Lung microvascular endothelial cell (primary cell): ENCODE measurements around the gene REC8. TPM values are rescaled to one million over a fixed set of nuclear protein-coding genes. Genes with fewer than 3 reads are reported as not detected.

Experiments
- DNase-seq, 2 donors: peaks; one replicate each; pipeline versions ENCODE4 v3.0.0 to v3.0.0-alpha.2; 2010; ENCODE audit warnings: low read depth in 2 of 2
- total RNA-seq: library from RNA; depleted of rRNA; stranded (reverse); fragments of >200 nt; gene quantifications from 2 replicates; pipeline ENCODE4 v1.2.1, GENCODE V29; 2014

Gene REC8
- total RNA-seq, 1 donor from 2014 or later: 1.2 TPM

- no peak for DNase-seq
Observed at GRCh38 chr14:24138396-24139271, 33.2 kb upstream of the REC8 start.

- no peak for DNase-seq
Observed at GRCh38 chr14:24139272-24139934, 32.5 kb upstream of the REC8 start.

GRCh38 chr14:24141097-24141880 is 30.6 kb upstream of the REC8 start, which contains the start of gene EMC9:
TSS of gene EMC9 (minus strand) at chr14:24141591. CDS start at chr14:24141304, 287 bp downstream.
- DNase-seq: peak; percentile 99

- no peak for DNase-seq
Observed at GRCh38 chr14:24143511-24143910, 28.4 kb upstream of the REC8 start.

GRCh38 chr14:24144451-24144850 is 27.4 kb upstream of the REC8 start:
- no peak for DNase-seq

DNA sequence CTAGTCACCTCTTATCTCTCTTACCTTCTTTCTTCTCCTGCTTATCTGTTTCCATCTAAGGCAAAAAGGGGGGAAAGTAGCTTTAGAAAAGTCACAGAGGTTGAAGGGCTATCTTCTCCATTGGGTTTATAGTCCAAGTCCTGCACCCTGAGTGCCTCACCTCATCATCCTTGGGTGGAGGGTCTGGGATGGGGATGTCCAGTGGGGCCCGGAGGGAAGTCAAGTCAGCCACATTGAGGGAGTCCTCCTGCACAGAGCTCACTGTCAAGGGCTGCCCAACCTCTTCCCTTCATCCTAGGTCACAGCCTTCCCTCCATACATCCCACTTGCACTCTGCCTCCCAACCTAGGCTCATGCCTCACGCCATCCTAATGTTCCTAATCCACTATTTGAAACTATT is 26.7 kb upstream of the REC8 start:
- no peak for DNase-seq

GRCh38 chr14:24145690-24146452 is 26.0 kb upstream of the REC8 start:
- DNase-seq: peak in 1 of 2 donors; percentile 8

GRCh38 chr14:24146453-24146977 is 25.4 kb upstream of the REC8 start, which contains the start of gene PSME2:
TSS of gene PSME2 (minus strand) at chr14:24146610. CDS start at chr14:24146581, 29 bp downstream.
- peak; percentile 98 for DNase-seq

GRCh38 chr14:24146978-24147760 is 24.7 kb upstream of the REC8 start, which contains the start of gene RNF31:
TSS of gene RNF31 (plus strand) at chr14:24147498. CDS start at chr14:24147699, 201 bp downstream.
- peak; percentile 97 to 98 for DNase-seq

DNA sequence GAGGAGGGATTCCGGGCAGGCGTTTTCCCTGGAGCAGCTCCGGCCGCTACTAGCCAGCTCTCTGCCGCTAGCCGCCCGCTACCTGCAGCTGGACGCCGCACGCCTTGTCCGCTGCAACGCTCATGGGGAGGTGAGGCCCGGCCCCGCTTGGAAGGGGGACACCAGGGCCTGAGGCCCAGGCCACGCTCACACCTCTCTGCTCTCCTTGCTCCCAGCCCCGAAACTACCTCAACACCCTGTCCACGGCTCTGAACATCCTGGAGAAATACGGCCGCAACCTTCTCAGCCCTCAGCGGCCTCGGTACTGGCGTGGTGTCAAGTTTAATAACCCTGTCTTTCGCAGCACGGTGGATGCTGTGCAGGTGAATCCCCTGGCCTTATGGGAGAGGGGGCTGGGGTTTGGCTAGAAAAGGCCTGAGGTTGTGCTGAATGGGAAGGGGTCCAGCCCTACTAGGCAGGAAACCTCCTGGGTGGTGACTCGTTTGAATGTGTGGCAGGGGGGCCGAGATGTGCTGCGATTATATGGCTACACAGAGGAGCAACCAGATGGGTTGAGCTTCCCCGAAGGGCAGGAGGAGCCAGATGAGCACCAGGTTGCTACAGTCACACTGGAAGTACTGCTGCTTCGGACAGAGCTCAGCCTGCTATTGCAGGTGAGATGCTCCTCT is 24.0 kb upstream of the REC8 start:
- DNase-seq: no peak

GRCh38 chr14:24149302-24149969 is 22.4 kb upstream of the REC8 start:
- no peak for DNase-seq

- no peak for DNase-seq
Observed at GRCh38 chr14:24150061-24150460, 21.8 kb upstream of the REC8 start.

DNA sequence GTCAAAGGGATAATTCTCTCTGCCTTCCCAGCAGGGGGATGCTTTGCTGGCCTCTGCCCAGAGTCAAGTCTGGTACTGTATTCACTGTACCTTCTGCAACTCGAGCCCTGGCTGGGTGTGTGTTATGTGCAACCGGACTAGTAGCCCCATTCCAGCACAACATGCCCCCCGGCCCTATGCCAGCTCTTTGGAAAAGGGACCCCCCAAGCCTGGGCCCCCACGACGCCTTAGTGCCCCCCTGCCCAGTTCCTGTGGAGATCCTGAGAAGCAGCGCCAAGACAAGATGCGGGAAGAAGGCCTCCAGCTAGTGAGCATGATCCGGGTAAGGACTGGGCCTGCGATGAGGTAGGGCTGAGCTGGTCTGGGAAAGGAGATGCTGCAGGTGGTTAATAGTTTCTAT is 21.3 kb upstream of the REC8 start:
- DNase-seq: no peak

- no peak for DNase-seq
Observed at GRCh38 chr14:24150993-24151392, 20.9 kb upstream of the REC8 start.

- no peak for DNase-seq
Observed at GRCh38 chr14:24151404-24152080, 20.3 kb upstream of the REC8 start.

- no peak for DNase-seq
Observed at GRCh38 chr14:24155100-24155499, 16.8 kb upstream of the REC8 start.

DNA sequence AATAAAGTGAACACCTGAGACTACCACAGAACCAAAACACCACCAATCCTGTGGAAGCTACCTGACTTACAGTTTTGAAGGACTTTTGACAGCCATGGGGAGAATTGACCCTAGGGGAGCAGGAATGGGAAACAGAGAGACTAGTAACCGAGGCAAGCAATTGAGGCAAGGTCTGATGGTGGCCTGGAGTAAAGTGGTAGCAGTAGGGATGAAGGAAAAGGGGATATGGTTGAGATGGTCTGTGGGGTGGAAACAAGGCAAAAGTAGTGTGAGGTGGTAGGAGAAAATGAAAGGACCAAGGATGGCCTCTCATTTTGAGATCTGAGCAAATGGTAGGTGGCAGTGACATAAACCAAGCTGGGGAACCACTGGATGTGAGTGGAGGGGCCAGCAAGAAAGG is 15.0 kb upstream of the REC8 start:
- DNase-seq: no peak

- no peak for DNase-seq
Observed at GRCh38 chr14:24157331-24157730, 14.5 kb upstream of the REC8 start.
